Measurements from ENCODE around the gene VWA8.
"Not testable (repeated sequence)": the region's sequence is repeated elsewhere in the genome, so short reads cannot be mapped to it uniquely, and the experiment has no call there.

DNA sequence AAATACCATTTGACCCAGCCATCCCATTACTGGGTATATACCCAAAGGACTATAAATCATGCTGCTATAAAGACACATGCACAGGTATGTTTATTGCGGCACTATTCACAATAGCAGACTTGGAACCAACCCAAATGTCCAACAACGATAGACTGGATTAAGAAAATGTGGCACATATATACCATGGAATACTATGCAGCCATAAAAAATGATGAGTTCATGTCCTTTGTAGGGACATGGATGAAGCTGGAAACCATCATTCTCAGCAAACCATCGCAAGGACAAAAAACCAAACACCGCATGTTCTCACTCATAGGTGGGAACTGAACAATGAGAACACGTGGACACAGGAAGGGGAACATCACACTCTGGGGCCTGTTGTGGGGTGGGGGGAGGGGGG lies 323.9 kb downstream of the VWA8 start:
- not testable (repeated sequence) for TF ChIP-seq POLR2A (IDR thresholded peaks at IDR 0.05)
- TF ChIP-seq, protein P1, sequence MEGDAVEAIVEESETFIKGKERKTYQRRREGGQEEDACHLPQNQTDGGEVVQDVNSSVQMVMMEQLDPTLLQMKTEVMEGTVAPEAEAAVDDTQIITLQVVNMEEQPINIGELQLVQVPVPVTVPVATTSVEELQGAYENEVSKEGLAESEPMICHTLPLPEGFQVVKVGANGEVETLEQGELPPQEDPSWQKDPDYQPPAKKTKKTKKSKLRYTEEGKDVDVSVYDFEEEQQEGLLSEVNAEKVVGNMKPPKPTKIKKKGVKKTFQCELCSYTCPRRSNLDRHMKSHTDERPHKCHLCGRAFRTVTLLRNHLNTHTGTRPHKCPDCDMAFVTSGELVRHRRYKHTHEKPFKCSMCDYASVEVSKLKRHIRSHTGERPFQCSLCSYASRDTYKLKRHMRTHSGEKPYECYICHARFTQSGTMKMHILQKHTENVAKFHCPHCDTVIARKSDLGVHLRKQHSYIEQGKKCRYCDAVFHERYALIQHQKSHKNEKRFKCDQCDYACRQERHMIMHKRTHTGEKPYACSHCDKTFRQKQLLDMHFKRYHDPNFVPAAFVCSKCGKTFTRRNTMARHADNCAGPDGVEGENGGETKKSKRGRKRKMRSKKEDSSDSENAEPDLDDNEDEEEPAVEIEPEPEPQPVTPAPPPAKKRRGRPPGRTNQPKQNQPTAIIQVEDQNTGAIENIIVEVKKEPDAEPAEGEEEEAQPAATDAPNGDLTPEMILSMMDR (IDR thresholded peaks at IDR 0.05) = not testable (repeated sequence)
